ENCODE data around the gene NR3C1.

DNA sequence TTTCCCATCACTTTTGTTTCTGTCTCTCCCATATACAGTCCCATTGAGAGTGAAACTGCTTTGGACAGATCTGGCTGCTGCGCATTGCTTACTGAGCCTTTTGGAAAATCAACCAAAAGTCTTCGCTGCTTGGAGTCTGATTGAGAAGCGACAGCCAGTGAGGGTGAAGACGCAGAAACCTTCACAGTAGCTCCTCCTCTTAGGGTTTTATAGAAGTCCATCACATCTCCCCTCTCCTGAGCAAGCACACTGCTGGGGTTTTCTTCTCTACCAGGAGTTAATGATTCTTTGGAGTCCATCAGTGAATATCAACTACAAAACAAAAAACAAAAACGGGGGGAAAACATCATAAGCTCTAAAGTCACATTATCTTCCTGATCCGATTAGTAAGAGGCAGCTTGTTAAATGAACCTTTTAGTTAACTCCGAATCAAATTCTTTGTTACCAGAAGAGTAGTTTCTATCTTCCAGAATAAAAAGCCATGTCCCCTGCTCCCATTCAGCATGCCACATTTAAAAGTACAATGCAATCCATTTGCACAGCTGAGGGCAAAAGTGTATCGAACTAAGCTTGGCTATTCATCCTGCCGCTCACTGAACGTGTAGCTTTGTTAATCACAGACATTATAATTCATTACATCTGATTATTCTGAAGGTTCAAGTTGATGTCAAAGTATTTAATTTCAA, 2.8 kb downstream of the NR3C1 start:
- TF ChIP-seq, protein P1, sequence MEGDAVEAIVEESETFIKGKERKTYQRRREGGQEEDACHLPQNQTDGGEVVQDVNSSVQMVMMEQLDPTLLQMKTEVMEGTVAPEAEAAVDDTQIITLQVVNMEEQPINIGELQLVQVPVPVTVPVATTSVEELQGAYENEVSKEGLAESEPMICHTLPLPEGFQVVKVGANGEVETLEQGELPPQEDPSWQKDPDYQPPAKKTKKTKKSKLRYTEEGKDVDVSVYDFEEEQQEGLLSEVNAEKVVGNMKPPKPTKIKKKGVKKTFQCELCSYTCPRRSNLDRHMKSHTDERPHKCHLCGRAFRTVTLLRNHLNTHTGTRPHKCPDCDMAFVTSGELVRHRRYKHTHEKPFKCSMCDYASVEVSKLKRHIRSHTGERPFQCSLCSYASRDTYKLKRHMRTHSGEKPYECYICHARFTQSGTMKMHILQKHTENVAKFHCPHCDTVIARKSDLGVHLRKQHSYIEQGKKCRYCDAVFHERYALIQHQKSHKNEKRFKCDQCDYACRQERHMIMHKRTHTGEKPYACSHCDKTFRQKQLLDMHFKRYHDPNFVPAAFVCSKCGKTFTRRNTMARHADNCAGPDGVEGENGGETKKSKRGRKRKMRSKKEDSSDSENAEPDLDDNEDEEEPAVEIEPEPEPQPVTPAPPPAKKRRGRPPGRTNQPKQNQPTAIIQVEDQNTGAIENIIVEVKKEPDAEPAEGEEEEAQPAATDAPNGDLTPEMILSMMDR (IDR thresholded peaks at IDR 0.05), result no peak
- no peak for TF ChIP-seq EP300 (IDR thresholded peaks at IDR 0.05)

Measured in sigmoid colon (tissue), 4 donors.